Stomach (tissue), 4 donors: Measurements from ENCODE around the gene CNTNAP5.

ENCODE experiments used
- EP300 ChIP-seq: sonication (generic); formaldehyde crosslinking; IDR thresholded peaks from one replicate; pipeline ENCODE4 v1.6.1; 2017; ENCODE audit warnings: antibody characterized with exemption
- POLR2A ChIP-seq, 4 donors: fragments of 450-650 bp; IDR thresholded peaks; one replicate each; pipeline ENCODE4 v1.6.1; 2016; ENCODE audit warnings: antibody characterized with exemption in 4 of 4, control low read depth in 2 of 4, mild to moderate bottlenecking in 1 of 4, moderate library complexity in 1 of 4
- TF ChIP-seq, protein P1 (sequence below), 7 experiments: fragments of 450-650 bp in 4 of 7; fragments of 200-600 bp in 3 of 7; sonication (generic) in 3 of 7; IDR thresholded peaks; one replicate each; pipeline ENCODE4 v1.5.1; 2016 to 2019; ENCODE audit warnings: antibody characterized with exemption in 7 of 7, control low read depth in 2 of 7, mild to moderate bottlenecking in 1 of 7

DNA sequence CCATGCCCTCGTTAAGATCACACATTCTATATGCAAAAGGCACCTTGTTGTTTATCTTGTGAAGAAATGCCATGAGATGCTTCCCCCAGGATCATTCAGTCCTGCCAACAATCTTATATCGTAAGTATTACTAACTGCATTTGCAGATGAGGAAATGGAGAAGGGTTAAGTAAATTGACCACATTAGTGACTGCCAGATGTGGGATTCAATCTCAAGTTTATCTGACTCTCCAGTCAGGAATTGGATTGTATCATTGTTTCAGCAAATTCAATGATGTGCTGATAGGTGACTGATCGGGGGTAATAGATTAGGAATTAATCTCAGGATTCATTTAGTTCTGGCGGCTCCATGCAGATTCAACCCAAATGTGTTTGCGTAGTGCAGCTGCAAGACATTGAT is 106.2 kb downstream of the CNTNAP5 start:
- TF ChIP-seq, protein P1, sequence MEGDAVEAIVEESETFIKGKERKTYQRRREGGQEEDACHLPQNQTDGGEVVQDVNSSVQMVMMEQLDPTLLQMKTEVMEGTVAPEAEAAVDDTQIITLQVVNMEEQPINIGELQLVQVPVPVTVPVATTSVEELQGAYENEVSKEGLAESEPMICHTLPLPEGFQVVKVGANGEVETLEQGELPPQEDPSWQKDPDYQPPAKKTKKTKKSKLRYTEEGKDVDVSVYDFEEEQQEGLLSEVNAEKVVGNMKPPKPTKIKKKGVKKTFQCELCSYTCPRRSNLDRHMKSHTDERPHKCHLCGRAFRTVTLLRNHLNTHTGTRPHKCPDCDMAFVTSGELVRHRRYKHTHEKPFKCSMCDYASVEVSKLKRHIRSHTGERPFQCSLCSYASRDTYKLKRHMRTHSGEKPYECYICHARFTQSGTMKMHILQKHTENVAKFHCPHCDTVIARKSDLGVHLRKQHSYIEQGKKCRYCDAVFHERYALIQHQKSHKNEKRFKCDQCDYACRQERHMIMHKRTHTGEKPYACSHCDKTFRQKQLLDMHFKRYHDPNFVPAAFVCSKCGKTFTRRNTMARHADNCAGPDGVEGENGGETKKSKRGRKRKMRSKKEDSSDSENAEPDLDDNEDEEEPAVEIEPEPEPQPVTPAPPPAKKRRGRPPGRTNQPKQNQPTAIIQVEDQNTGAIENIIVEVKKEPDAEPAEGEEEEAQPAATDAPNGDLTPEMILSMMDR (IDR thresholded peaks at IDR 0.05), result no peak
- TF ChIP-seq EP300 (no peak), POLR2A (IDR thresholded peaks at IDR 0.05) (no peak)
